Bronchial epithelial cell (primary cell): ENCODE measurements around the gene PRKD2. TPM values are rescaled to one million over a fixed set of nuclear protein-coding genes. Genes with fewer than 3 reads are reported as not detected.

ENCODE experiments used
- DNase-seq: peaks from one replicate; pipeline ENCODE4 v3.0.0-alpha.2; 2010; ENCODE audit warnings: low read depth
- FAIRE-seq: peaks from 2 replicates; lab custom pipeline; 2011; peaks lifted over from hg19 to GRCh38; lab: Jason Lieb, UNC
- H3K27me3 ChIP-seq: 2 replicates; pipeline ENCODE4 v1.5.1; 2011; ENCODE audit warnings: low read length; ENCODE audit not compliant: control insufficient read depth, insufficient read depth
- H3K36me3 ChIP-seq: 2 replicates; pipeline ENCODE4 v1.5.1; 2011; ENCODE audit warnings: low read length; ENCODE audit not compliant: control insufficient read depth, insufficient read depth
- H3K4me3 ChIP-seq: 2 replicates; pipeline ENCODE4 v1.5.1; 2011; ENCODE audit warnings: mild to moderate bottlenecking, low read depth, low read length, control low read depth
- CTCF ChIP-seq: IDR thresholded peaks from 2 replicates; pipeline ENCODE4 v1.5.1; 2011; ENCODE audit warnings: mild to moderate bottlenecking, moderate library complexity, low read length, control low read depth, inconsistent platforms; ENCODE audit not compliant: insufficient read depth, severe bottlenecking
- total RNA-seq: library from RNA; depleted of rRNA; stranded (reverse); fragments of >200 nt; gene quantifications from 2 replicates; pipeline ENCODE4 v1.2.1, GENCODE V29; 2014

PRKD2 gene
- total RNA-seq, 1 donor from 2014 or later = 24.5 TPM

GRCh38 chr19:46693760-46694159 lies 23.2 kb downstream of the PRKD2 start:
- no peak for FAIRE-seq
- H3K27me3 ChIP-seq = no peaks in the 10 kb centered on the region
- DNase-seq = no peak
- TF ChIP-seq CTCF = no peak
- peaks cover 51% of the 10 kb centered on the region for H3K36me3 ChIP-seq
- no peak overlapping the region for H3K4me3 ChIP-seq

GRCh38 chr19:46692918-46693722 lies 23.8 kb downstream of the PRKD2 start:
- H3K36me3 ChIP-seq = peaks cover 50% of the 10 kb centered on the region
- peak; percentile 55 for DNase-seq
- no peak overlapping the region for H3K4me3 ChIP-seq
- peak; percentile 77 for FAIRE-seq
- TF ChIP-seq CTCF = no peak
- H3K27me3 ChIP-seq = no peaks in the 10 kb centered on the region

GRCh38 chr19:46691948-46692347 lies 25.0 kb downstream of the PRKD2 start:
- no peak overlapping the region for H3K4me3 ChIP-seq
- DNase-seq (no peak), FAIRE-seq (no peak)
- TF ChIP-seq CTCF = no peak
- H3K36me3 ChIP-seq = peaks cover 52% of the 10 kb centered on the region
- no peaks in the 10 kb centered on the region for H3K27me3 ChIP-seq

- Histone ChIP-seq H3K36me3 (peaks cover 50% of the 10 kb centered on the region), H3K4me3 (no peak overlapping the region), H3K27me3 (no peaks in the 10 kb centered on the region)
- DNase-seq (no peak), FAIRE-seq (no peak)
- no peak for TF ChIP-seq CTCF
These were observed 25.8 kb downstream of the PRKD2 start for GRCh38 chr19:46691104-46691503.

GRCh38 chr19:46689358-46689757 lies 27.6 kb downstream of the PRKD2 start:
- DNase-seq (no peak), FAIRE-seq (no peak)
- Histone ChIP-seq H3K4me3 (no peak overlapping the region), H3K27me3 (no peaks in the 10 kb centered on the region), H3K36me3 (peaks cover 54% of the 10 kb centered on the region)
- TF ChIP-seq CTCF = no peak
